Astrocyte (in vitro differentiated cells and primary cell): ENCODE measurements around the gene SDHC.

Experiments
- CTCF ChIP-seq: IDR thresholded peaks from 2 replicates; pipeline ENCODE4 v1.5.1; 2011; ENCODE audit warnings: low read depth, mild to moderate bottlenecking, inconsistent platforms, low read length, moderate library complexity; ENCODE audit not compliant: insufficient read depth
- EZH2 ChIP-seq: IDR thresholded peaks from 2 replicates; pipeline ENCODE4 v1.6.1; 2012; ENCODE audit warnings: mild to moderate bottlenecking, low read length, inconsistent platforms; ENCODE audit not compliant: insufficient read depth

GRCh38 chr1:161311595-161312181 lies 2.5 kb upstream of the SDHC start:
- TF ChIP-seq CTCF (no peak), EZH2 (no peak)
